NOMO-1 treated with dmso at 0.1 percent for 144 hours (cell line): ENCODE data around the gene FER.
"Not testable (repeated sequence)": the region's sequence is repeated elsewhere in the genome, so short reads cannot be mapped to it uniquely, and the experiment has no call there.

Experiments used
- DNase-seq: peaks from one replicate; lab custom pipeline; 2025; ENCODE audit not compliant: unreplicated experiment; lab: John Stamatoyannopoulos, UW

Gene FER

DNA sequence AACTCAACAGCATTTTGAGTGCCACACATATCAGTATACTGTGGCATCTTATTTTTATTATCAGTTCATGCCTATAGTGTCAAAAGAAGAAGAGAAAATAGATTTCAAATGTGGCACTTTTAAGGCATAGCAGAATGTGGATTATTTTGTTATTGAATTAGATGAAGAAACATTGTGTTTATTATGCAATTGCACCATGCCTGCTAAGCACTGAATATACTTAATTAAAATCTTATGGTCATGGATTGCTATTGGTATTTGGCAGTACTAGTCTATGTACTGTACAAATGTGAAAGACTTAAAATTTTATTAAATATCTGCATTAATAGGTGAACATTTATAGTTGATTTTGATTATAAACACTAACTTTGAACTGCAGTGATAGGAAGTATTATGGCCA lies 128.8 kb downstream of the FER start:
- no peak for DNase-seq

DNA sequence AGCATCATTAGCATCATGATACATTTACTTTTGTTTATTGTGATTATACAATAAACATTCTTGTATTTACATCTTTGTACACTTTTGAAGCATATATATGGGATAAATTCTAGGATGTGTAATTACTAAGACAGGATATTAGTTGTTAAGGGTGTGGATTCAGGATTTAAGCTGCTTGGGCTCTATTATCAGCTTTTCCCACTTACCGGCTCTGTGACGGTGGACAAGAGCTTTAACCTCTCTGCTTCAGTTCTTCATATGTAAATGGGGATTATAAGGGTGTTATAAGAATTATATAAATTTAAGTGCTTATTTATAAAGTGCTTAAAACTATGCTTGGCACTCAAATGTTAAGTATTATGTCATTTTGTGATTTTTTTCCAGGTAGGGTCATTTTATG lies 131.1 kb downstream of the FER start:
- DNase-seq: no peak

DNA sequence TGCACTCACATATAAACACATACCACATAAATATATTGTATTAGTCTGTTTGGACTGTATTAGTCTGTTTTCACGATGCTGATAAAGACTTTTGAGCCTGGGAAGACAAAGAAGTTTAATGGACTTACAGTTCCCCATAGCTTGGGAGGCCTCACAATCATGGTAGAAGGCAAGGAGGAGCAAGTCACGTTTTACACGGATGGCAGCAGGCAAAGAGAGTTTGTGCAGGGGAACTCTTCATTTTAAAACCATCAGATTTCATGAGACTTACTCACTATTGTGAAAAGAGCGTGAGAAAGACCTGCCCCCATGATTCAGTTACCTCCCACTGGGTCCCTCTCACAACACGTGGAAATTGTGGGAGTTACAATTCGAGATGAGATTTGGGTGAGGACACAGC lies 133.4 kb downstream of the FER start:
- DNase-seq: no peak

DNA sequence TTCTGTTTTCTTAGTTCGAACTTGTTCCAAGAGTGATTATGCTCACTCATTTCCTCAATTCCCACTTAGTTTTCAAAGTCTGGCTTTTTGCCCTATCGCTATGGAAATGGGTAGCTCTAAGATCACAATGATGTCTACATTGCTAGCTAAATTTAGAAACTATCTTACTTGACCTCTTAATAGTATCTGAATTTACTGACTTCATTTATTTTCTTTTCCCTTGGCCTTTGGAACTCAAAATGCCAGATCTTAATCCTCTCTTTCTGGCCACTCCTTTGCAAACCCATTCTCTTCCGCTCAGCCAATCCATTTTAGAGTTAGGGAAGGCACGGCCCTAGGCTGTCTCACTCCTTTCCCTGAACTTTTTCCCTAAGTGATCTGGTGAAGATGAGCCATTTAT lies 137.0 kb downstream of the FER start:
- DNase-seq: no peak

DNA sequence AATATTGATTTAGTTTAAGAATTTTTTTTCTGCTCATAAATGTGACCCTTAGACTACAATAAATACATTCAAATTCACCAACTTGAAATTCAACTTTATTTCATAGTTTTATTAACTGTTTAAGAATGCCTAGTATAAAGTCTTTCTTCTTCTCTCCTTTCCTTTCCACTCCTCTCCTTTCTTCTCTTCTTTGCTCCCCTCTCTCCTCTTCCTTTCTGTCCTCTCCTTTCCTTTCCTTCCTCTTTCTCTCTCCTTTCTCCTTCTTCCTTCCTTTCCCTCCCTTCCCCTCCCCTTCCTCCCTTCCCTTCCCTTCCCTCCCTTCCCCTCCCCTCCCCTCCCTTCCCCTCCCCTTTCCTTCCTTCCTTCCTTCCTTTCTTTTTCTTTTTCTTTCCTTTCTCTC lies 150.6 kb downstream of the FER start:
- DNase-seq: no peak

DNA sequence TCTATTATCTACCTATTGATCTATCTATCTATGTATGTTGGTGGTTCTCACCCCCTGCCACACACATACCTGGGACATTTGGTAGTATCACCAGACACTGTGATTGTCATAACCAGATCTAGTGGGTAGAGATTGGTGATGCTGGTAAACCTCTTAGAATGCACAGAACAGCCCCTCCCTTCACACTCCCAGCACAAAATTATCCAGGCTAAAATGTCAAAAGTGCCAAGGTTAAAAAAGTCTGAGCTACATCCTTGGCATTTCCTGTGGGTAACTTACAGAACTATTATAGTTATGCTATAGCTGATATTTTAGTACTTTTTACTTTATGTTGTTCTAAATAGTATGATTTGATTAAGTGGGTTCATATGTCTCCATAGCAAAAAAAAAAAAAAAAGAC lies 151.0 kb downstream of the FER start:
- DNase-seq: no peak

DNA sequence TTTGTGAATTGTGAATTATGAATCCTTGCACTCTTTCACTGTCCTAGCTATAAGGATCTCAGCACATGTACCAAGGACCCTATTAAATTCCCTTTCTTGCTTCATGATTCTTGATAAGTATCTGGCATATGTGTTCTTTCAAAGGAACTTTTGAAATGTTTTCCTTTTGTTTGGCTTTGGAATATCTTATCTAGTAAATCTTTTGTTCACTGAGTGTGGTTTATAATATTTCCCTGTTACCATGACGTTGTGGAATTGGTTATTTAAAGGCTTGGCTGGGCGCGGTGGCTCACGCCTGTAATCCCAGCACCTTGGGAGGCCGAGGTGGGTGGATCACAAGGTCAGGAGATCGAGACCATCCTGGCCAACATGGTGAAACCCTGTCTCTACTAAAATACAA lies 151.5 kb downstream of the FER start:
- DNase-seq: not testable (repeated sequence)

DNA sequence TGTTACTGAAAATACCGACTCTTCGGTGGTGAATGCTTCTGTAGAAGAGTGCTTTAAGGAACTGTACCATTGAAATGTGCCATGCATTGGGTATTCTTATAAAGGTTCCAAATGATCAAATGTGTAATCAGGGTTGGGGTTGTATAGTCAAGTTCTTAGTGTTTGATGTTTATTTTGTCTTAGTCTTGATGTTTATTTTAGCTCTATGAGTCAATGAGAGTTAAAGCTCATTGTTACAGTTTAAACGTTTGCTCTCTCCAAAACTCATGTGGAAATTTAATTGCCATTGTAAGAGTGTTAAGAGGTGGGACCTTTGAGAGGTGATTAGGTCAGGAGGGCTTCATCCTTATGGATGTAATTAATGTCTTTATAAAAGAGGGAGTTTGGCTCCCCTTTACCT lies 153.0 kb downstream of the FER start:
- no peak for DNase-seq

DNA sequence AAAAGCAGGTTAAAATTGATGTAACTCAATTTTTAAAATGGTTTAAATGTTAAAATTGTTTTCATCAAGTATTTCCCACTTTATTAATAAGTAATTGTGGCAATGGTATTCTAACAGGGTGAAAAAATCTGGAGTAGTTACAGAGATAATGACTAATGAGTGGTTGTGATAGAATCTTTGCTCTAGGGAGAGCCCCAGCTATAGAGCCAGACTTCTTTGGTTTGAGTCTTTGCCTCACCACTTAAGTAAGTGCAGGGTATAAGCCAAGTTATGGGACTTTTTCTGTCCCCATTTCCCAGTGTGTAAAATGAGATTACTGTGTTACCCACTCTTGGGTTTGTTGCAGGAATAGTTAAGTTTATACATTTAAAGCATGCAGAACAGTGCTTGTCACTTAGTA lies 158.1 kb downstream of the FER start:
- DNase-seq: no peak

DNA sequence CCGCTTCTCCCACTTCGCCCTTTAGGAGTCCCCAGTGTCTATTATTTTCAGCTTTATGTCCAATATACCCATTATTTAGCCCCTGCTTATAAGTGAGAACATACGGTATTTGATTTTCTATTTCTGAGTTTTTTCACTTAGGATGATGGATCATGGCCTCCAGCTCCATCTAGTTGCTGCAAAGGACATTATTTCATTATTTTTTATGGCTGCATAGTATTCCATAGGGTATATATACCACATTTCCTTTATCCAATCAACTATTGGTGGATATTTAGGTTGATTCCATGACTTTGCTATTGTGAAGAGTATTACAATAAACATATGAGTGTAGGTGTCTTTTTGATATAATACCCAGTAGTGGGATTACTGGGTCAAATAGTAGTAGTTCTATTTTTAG lies 162.9 kb downstream of the FER start:
- DNase-seq: no peak

DNA sequence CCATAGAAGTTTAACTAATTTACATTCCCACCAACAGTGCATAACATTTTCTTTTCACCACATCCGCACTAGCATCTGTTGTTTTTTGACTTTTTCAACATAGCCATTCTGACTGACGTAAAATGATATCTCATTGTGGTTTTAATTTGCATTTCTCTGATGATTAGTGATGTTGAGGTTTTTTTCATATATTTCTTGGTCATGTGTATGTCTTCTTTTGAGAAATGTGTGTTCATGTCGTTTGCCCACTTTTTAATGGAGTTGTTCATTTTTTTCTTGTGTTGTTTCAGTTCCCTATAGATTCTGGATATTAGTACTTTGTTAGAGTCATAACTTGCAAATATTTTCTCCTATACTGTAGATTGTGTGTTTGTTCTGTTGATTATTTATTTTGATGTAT lies 163.4 kb downstream of the FER start:
- no peak for DNase-seq

DNA sequence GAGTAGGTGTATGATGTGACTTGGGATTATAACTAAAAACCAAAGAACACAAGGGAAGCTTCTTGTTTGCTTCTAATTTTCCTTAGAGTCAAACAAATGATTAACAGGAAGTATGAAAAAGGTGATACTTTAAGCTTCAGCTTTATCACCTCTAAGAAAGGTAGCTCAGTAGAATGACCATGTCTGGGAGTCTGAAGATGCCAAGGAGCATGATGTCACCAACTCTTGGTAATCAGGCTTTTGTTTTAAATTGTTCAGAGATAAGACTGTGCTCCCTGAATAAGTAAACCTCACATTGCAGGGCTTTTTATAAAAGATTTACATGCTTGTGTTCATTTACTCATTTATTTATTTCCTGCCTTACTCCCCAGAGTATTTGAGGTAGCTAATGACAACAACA lies 169.9 kb downstream of the FER start:
- no peak for DNase-seq

DNA sequence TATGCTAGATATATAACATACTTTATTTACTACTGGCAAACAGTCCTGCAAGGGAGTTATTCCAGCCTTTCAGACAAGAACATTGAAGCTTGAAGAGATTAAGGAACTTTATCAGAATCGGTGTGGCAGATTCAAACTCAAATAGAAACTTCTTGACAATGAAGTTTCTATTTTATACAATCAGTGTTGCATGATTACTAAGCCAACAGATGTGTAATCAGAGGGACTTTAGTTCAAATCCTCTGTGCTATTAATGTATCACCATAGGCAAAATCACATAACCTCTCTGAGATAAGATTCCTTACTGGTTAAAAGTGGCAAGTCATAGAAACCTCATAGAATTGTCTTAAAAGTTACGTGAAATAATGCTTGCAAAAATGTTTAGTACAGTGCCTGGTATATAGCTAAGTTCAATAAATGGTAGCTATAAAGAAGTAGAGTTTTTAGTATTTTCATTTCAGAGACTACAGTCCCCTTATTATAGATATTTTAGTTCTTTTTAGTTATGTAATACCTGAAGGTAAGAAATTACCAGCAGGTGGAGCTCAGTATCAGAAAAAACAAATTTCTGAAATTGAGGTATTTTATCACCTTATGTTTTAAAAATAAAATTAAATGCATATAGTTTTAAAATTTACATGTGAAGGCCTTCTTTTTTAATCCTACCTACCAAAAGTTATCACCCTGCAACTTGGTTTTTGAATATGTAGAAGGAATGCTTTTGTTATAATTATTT lies 172.1 kb downstream of the FER start:
- no peak for DNase-seq

DNA sequence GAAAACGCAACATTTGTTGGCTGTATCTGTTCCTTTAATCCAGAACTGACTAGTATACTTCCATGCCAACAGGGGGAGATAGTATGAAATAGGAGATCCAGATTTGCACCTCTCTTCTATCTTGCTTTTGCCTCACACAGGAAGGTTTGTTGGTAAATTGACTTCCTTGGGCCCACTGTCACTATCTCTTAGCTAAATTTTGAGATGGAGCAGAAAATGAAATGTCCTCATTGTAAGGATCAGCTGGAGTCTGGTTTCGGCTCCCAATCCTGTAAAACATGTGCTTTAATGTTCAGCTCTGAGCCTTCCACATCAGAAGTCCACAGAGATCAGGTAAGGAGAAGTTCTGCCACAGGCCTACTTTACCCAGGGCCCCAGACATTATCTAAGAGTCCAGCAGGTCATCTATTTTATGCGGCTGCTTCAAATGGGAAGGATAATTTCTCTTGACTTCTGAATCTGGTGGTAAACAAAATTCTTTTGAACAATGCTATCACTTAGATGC lies 176.8 kb downstream of the FER start:
- peak; percentile 2 for DNase-seq

DNA sequence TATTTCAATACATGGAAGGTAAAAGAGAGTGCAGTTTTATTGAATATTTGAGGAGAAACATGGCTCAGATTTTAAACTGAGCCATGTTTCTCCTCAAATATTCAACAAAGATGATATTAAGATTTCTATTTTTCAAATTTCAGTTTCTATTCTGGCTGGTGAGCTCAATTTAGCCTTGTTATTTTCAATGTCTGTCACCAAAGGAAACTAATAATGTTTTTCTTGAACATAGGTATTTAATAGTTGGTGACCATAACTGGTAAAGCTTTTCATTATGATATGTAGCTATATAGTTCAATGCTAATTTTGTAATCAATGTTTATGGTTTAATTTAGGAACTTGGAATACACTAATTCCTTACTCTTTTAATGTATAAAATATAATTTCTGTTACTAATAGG lies 177.4 kb downstream of the FER start:
- no peak for DNase-seq

DNA sequence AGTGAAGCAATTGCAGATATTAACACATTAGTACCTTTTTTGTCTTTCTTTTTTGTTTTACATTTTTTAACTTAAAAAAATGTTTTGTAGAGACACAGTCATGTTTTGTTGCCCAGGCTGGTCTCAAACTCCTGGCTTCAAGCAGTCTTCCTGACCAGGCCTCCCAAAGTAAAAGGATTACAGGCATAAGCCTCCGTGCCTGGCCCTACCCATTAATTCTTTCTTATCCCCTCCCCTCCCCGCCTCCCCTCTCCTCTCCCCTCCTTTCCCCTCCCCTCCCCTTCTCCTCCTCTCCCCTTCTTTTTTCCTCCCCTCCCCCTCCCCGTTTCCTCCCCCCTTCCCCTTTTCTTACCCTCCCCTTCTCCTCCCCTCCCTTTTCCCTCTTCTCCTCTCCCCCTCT lies 182.4 kb downstream of the FER start:
- no peak for DNase-seq

DNA sequence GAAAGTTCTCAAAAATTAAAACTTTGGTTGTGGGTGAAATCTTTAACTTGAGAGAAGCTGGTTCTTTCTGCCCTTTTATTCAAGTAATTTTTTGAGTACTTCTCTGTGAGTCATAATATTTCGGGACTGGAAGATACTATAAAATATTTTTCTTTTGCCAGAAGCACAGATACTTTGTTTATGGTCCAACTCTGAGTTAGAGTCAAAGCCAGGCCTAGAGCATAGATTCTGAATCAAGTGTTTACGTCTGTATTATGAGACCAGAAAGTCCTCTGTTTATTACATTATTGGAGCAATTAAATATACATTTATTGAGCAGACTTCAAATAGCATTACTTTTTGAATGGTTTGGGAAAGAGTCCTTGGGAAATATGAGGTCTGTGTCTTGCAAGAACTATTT lies 187.9 kb downstream of the FER start:
- DNase-seq: no peak

DNA sequence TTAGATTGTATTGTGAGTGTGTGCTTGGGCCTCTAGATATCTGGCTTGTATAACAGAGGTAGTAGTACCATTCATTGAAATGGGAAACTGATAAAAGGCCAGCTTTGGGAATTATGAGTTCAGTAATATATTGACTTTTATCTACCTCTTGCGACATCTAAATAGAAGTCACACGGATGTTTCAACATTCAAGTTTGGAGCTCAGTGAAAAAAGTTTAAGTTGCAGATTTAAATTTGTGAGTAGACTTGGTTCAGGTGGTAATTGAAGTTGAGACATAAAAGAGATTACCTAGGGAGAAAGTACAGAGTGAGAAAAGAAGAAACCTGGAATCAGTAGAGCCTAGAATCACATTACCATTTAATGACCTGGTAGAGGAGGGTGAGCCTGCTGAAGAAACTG lies 189.5 kb downstream of the FER start:
- DNase-seq: no peak

DNA sequence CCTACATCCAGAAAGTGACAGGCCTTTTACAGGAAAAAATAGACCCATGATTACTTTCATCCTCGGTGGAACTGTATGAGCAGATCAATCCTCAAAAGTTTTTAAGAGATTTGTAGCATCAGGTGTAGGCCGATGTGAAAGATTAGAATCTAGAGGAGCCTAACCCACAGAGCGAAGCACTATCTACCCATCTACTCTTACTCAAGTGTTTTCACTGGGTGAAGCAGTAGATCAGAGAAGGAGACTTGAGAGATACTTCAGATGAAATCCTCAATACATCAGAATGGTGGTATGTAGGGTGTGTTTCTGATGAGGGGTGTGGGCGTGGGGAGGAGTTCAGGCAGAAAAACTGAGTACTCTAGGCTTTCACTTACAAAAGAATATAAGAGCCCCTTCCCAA lies 192.8 kb downstream of the FER start:
- DNase-seq: no peak

DNA sequence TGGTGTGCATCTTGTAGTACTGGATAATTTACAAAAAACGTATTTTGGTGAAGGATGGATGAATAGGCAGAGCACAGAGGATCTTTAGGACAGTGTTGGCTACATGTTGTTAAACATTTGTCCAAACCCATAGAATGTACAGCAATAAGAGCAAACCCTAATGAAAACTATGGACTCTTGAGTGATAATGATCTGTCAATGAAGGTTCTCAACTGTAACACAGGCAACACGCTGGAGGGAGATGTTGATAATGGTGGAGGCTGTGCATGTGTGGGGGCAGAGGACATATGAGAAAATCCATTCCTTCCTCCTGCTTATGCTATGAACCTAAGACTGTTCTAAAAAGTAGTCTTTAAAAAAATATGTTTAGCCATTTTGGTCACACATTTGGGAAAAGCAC lies 194.0 kb downstream of the FER start:
- no peak for DNase-seq

DNA sequence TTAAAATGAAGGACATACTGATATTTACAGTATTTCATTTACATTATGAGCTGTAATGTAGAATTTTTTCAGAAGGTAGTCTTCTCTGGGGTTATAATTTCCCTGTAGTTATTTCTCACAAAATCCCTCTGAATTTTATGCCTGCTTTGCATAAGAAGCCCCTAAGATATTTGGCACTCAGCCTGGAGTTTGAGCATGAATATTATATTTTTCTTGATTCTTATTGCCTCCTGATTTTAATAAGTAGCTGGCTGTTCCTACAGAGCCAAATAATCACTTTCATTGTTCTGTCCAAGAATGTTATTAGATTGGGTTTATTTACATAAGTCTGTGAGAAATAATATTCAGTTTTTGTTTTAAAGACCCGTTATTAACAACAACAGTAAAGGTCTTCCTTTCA lies 195.0 kb downstream of the FER start:
- no peak for DNase-seq

DNA sequence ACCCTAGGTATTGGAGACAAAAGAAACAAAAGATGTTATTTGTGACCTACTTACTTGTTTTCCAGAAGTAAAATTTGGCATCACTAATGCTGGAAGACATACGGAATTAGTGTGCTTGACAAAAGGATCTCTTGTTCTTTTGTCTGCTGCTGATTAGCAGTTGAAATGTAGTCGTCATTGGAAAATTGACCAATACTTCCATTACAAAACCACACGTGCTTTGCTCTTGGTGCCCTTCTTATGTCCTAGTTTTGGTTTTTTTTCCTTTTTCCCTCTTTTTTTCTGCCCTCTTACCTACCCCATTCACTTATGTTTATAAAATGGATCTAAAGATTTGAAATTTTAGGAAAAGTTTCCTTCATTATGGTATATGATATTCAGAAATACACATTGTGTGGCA lies 197.4 kb downstream of the FER start:
- no peak for DNase-seq

DNA sequence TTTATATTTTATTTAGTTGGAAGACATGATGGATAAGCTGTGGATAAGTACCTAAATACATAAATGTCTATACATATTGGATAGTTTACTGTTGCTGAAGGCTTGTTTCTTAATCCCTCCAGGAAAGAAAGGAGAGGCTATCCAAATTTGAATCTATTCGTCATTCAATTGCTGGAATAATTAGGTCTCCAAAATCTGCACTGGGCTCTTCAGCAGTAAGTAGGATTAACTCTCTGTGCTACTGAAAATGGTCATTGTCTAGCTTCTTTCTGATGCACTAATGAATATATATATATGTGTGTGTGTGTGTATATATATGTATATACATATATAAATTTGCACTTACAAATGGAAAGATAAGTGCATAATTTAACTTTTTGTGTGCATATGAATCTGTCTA lies 198.3 kb downstream of the FER start:
- no peak for DNase-seq
